Neural crest cell (in vitro differentiated cells): Measurements from ENCODE around the gene SIGLECL1. TPM values are rescaled to one million over a fixed set of nuclear protein-coding genes. Genes with fewer than 3 reads are reported as not detected.

ENCODE experiments used
- DNase-seq: peaks from one replicate; pipeline ENCODE4 v3.0.0; 2021; ENCODE audit warnings: low read depth, mixed read lengths, low spot score
- H3K27ac Mint-ChIP-seq: one replicate; pipeline ENCODE4 v1.8.0; 2021; ENCODE audit warnings: mild to moderate bottlenecking, mixed read lengths; ENCODE audit not compliant: unreplicated experiment
- H3K27me3 Mint-ChIP-seq: 2 replicates; pipeline ENCODE4 v1.8.0; 2021; ENCODE audit warnings: low read depth, mild to moderate bottlenecking, mixed read lengths
- H3K36me3 Mint-ChIP-seq: 2 replicates; pipeline ENCODE4 v1.8.0; 2021; ENCODE audit warnings: low read depth, mild to moderate bottlenecking, mixed read lengths
- H3K4me1 Mint-ChIP-seq: 2 replicates; pipeline ENCODE4 v1.8.0; 2021; ENCODE audit warnings: mixed read lengths
- H3K4me3 Mint-ChIP-seq: one replicate; pipeline ENCODE4 v1.8.0; 2021; ENCODE audit warnings: mild to moderate bottlenecking, mixed read lengths
- H3K9me3 Mint-ChIP-seq: 2 replicates; pipeline ENCODE4 v1.8.0; 2021; ENCODE audit warnings: mixed read lengths
- total RNA-seq: library from RNA; stranded (reverse); gene quantifications from 2 replicates; pipeline ENCODE4 v1.2.1, GENCODE V29; 2021
- TF ChIP-seq, protein P1 (sequence below): fragments of 200-600 bp; sonication (generic); conservative IDR thresholded peaks from 2 replicates; pipeline ENCODE4 v1.5.0; 2021; ENCODE audit warnings: antibody characterized with exemption, mild to moderate bottlenecking

The SIGLECL1 gene
- total RNA-seq, 1 donor from 2014 or later = not detected

GRCh38 chr19:51253088-51253806, 2.4 kb downstream of the SIGLECL1 start:
- no peaks in the 10 kb centered on the region for H3K36me3 Mint-ChIP-seq
- no peak for DNase-seq
- H3K27me3 Mint-ChIP-seq = peaks cover 13% of the 10 kb centered on the region
- no peak overlapping the region for H3K4me3 Mint-ChIP-seq
- no peak overlapping the region for H3K27ac Mint-ChIP-seq
- no peaks in the 10 kb centered on the region for H3K4me1 Mint-ChIP-seq
- TF ChIP-seq, protein P1, sequence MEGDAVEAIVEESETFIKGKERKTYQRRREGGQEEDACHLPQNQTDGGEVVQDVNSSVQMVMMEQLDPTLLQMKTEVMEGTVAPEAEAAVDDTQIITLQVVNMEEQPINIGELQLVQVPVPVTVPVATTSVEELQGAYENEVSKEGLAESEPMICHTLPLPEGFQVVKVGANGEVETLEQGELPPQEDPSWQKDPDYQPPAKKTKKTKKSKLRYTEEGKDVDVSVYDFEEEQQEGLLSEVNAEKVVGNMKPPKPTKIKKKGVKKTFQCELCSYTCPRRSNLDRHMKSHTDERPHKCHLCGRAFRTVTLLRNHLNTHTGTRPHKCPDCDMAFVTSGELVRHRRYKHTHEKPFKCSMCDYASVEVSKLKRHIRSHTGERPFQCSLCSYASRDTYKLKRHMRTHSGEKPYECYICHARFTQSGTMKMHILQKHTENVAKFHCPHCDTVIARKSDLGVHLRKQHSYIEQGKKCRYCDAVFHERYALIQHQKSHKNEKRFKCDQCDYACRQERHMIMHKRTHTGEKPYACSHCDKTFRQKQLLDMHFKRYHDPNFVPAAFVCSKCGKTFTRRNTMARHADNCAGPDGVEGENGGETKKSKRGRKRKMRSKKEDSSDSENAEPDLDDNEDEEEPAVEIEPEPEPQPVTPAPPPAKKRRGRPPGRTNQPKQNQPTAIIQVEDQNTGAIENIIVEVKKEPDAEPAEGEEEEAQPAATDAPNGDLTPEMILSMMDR = no peak
- no peaks in the 10 kb centered on the region for H3K9me3 Mint-ChIP-seq

GRCh38 chr19:51256155-51256625, 5.3 kb downstream of the SIGLECL1 start:
- H3K27me3 Mint-ChIP-seq = peaks cover 16% of the 10 kb centered on the region
- no peaks in the 10 kb centered on the region for H3K4me1 Mint-ChIP-seq
- H3K36me3 Mint-ChIP-seq = no peaks in the 10 kb centered on the region
- no peaks in the 10 kb centered on the region for H3K9me3 Mint-ChIP-seq
- no peak for DNase-seq
- TF ChIP-seq, protein P1 = no peak
- H3K27ac Mint-ChIP-seq = no peak overlapping the region
- no peak overlapping the region for H3K4me3 Mint-ChIP-seq

- no peaks in the 10 kb centered on the region for H3K9me3 Mint-ChIP-seq
- TF ChIP-seq, protein P1 = no peak
- no peak for DNase-seq
- H3K4me1 Mint-ChIP-seq = no peaks in the 10 kb centered on the region
- peaks cover 20% of the 10 kb centered on the region for H3K27me3 Mint-ChIP-seq
- no peak overlapping the region for H3K4me3 Mint-ChIP-seq
- H3K36me3 Mint-ChIP-seq = no peaks in the 10 kb centered on the region
- no peak overlapping the region for H3K27ac Mint-ChIP-seq
Measured at GRCh38 chr19:51257471-51257870, 6.6 kb downstream of the SIGLECL1 start.

GRCh38 chr19:51258165-51259160, 7.6 kb downstream of the SIGLECL1 start:
- no peaks in the 10 kb centered on the region for H3K4me1 Mint-ChIP-seq
- H3K4me3 Mint-ChIP-seq = no peak overlapping the region
- peaks cover 21% of the 10 kb centered on the region for H3K27me3 Mint-ChIP-seq
- TF ChIP-seq, protein P1 = no peak
- H3K36me3 Mint-ChIP-seq = no peaks in the 10 kb centered on the region
- no peaks in the 10 kb centered on the region for H3K9me3 Mint-ChIP-seq
- no peak for DNase-seq
- H3K27ac Mint-ChIP-seq = no peak overlapping the region

- H3K4me1 Mint-ChIP-seq = no peaks in the 10 kb centered on the region
- H3K4me3 Mint-ChIP-seq = no peak overlapping the region
- TF ChIP-seq, protein P1 = peak; percentile 74
- no peaks in the 10 kb centered on the region for H3K9me3 Mint-ChIP-seq
- peak; percentile 34 for DNase-seq
- no peaks in the 10 kb centered on the region for H3K36me3 Mint-ChIP-seq
- no peak overlapping the region for H3K27ac Mint-ChIP-seq
- H3K27me3 Mint-ChIP-seq = peaks cover 31% of the 10 kb centered on the region
Measured at GRCh38 chr19:51259348-51260245, 8.7 kb downstream of the SIGLECL1 start.
